HepG2 (cell line): ENCODE data around the gene HSPB6. TPM values are rescaled to one million over a fixed set of nuclear protein-coding genes. Genes with fewer than 3 reads are reported as not detected.

Experiments
- CEBPB ChIP-seq: IDR thresholded peaks from 2 replicates; pipeline ENCODE4 v1.6.1; 2011; ENCODE audit warnings: low read depth, low read length, improper control_type of control experiment, borderline replicate concordance
- CEBPG ChIP-seq: IDR thresholded peaks from 2 replicates; pipeline ENCODE4 v1.6.1; 2016
- ELF4 ChIP-seq: sonication (generic); formaldehyde crosslinking; IDR thresholded peaks from 2 replicates; pipeline ENCODE4 v1.5.0; 2020; ENCODE audit warnings: missing genetic modification reagents, mild to moderate bottlenecking, moderate library complexity, borderline replicate concordance
- FOSL2 ChIP-seq: sonication (generic); formaldehyde crosslinking; IDR thresholded peaks from 2 replicates; pipeline ENCODE4 v1.4.0; 2020; ENCODE audit warnings: missing genetic modification reagents
- GRHL1 ChIP-seq: sonication (generic); formaldehyde crosslinking; conservative IDR thresholded peaks from 2 replicates; pipeline ENCODE4 v1.8.0; 2022; ENCODE audit warnings: missing genetic modification reagents
- HOXA3 ChIP-seq: sonication (generic); formaldehyde crosslinking; IDR thresholded peaks from 2 replicates; pipeline ENCODE4 v1.5.0; 2020; ENCODE audit warnings: missing genetic modification reagents
- HOXA5 ChIP-seq: sonication (generic); formaldehyde crosslinking; IDR thresholded peaks from 2 replicates; pipeline ENCODE4 v1.4.0; 2020; ENCODE audit warnings: missing genetic modification reagents
- RARG ChIP-seq: sonication (generic); formaldehyde crosslinking; IDR thresholded peaks from 2 replicates; pipeline ENCODE4 v1.4.0; 2020; ENCODE audit warnings: low read depth, mild to moderate bottlenecking, missing genetic modification reagents
- SIX4 ChIP-seq: sonication (generic); formaldehyde crosslinking; IDR thresholded peaks from 2 replicates; pipeline ENCODE4 v1.4.0; 2020; ENCODE audit warnings: missing genetic modification reagents
- SOX5 ChIP-seq: IDR thresholded peaks from 2 replicates; pipeline ENCODE4 v1.6.1; 2016; ENCODE audit warnings: borderline replicate concordance
- SOX6 ChIP-seq, 2 experiments: fragments of 450-650 bp in 1 of 2; sonication (generic) in 1 of 2; formaldehyde crosslinking in 1 of 2; IDR thresholded peaks; 2 replicates each; pipeline versions ENCODE4 v1.4.0 to v1.6.1; 2017 to 2020; ENCODE audit warnings: antibody characterized with exemption in 1 of 2, mild to moderate bottlenecking in 1 of 2, missing genetic modification reagents in 1 of 2
- TCF7 ChIP-seq: sonication (generic); IDR thresholded peaks from 2 replicates; pipeline ENCODE4 v1.6.1; 2016; ENCODE audit warnings: antibody characterized with exemption, low read depth
- TGIF2 ChIP-seq: IDR thresholded peaks from 2 replicates; pipeline ENCODE4 v1.6.1; 2016; ENCODE audit warnings: control low read depth, missing compliant biosample characterization
- TMF1 ChIP-seq: sonication (generic); formaldehyde crosslinking; IDR thresholded peaks from 2 replicates; pipeline ENCODE4 v1.8.1; 2022; ENCODE audit warnings: low read depth, missing genetic modification reagents
- ZNF12 ChIP-seq: sonication (generic); formaldehyde crosslinking; IDR thresholded peaks from 2 replicates; pipeline ENCODE4 v1.5.0; 2020; ENCODE audit warnings: missing genetic modification reagents
- ZNF343 ChIP-seq: sonication (generic); formaldehyde crosslinking; IDR thresholded peaks from 2 replicates; pipeline ENCODE4 v1.4.0; 2020; ENCODE audit warnings: mild to moderate bottlenecking, missing genetic modification reagents
- polyA plus RNA-seq, 8 experiments: library from polyadenylated mRNA; depleted of rRNA in 3 of 8; stranded (reverse) in 7 of 8; unstranded in 1 of 8; fragments of >200 nt; fragmentation: Illumina TruSeq in 4 of 8; extraction: Trizol in 4 of 8; gene quantifications; 2 replicates each; pipeline versions ENCODE4 v1.2.1 to v1.2.3, GENCODE V29; 2011 to 2016; ENCODE audit warnings: low read depth in 4 of 8, missing spikeins in 1 of 8, mixed read lengths in 1 of 8; ENCODE audit not compliant: insufficient read depth in 1 of 8
- total RNA-seq, 5 experiments: library from RNA; depleted of rRNA; stranded (reverse); fragments of >200 nt; fragmentation: Illumina TruSeq; extraction: Trizol; gene quantifications; 2 replicates each; pipeline ENCODE4 v1.2.3, GENCODE V29; 2016; ENCODE audit warnings: low read depth in 1 of 5
- TF ChIP-seq, protein P1 (sequence below): sonication (generic); formaldehyde crosslinking; IDR thresholded peaks from 2 replicates; pipeline ENCODE4 v1.4.0; 2020; ENCODE audit warnings: missing genetic modification reagents, borderline replicate concordance
- TF ChIP-seq, protein P2 (sequence below): sonication (generic); formaldehyde crosslinking; IDR thresholded peaks from 2 replicates; pipeline ENCODE4 v1.5.0; 2020; ENCODE audit warnings: mild to moderate bottlenecking, missing genetic modification reagents, moderate library complexity

HSPB6 gene
- total and polyA plus RNA-seq, 2 of the 13 experiments (the other 11 are each of a cell fraction or from before 2014, with no cell fraction given): 0.18 TPM; not detected in 1

GRCh38 chr19:35714601-35715354 lies 42.1 kb downstream of the HSPB6 start (continued):
- TF ChIP-seq GRHL1 (CRISPR knock-in tag) (no peak), TGIF2 (no peak), SIX4 (no peak), RARG (CRISPR knock-in tag) (no peak), CEBPG (peak; percentile 55; the same call in 1 of the 2 replicates), SOX6 (IDR thresholded peaks at IDR 0.05) (no peak), SOX6 (CRISPR knock-in tag; IDR thresholded peaks at IDR 0.05) (no peak), ZNF12 (CRISPR knock-in tag) (no peak), HOXA3 (CRISPR knock-in tag) (no peak), ZNF343 (CRISPR knock-in tag) (no peak), CEBPB (peak; percentile 69; the same call in 1 of the 2 replicates), SOX5 (no peak), HOXA5 (no peak), FOSL2 (CRISPR knock-in tag) (no peak), TMF1 (CRISPR knock-in tag) (no peak), ELF4 (CRISPR knock-in tag) (no peak), TCF7 (no peak)
- TF ChIP-seq, protein P1, sequence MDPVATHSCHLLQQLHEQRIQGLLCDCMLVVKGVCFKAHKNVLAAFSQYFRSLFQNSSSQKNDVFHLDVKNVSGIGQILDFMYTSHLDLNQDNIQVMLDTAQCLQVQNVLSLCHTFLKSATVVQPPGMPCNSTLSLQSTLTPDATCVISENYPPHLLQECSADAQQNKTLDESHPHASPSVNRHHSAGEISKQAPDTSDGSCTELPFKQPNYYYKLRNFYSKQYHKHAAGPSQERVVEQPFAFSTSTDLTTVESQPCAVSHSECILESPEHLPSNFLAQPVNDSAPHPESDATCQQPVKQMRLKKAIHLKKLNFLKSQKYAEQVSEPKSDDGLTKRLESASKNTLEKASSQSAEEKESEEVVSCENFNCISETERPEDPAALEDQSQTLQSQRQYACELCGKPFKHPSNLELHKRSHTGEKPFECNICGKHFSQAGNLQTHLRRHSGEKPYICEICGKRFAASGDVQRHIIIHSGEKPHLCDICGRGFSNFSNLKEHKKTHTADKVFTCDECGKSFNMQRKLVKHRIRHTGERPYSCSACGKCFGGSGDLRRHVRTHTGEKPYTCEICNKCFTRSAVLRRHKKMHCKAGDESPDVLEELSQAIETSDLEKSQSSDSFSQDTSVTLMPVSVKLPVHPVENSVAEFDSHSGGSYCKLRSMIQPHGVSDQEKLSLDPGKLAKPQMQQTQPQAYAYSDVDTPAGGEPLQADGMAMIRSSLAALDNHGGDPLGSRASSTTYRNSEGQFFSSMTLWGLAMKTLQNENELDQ (CRISPR knock-in tag): no peak
- TF ChIP-seq, protein P2, sequence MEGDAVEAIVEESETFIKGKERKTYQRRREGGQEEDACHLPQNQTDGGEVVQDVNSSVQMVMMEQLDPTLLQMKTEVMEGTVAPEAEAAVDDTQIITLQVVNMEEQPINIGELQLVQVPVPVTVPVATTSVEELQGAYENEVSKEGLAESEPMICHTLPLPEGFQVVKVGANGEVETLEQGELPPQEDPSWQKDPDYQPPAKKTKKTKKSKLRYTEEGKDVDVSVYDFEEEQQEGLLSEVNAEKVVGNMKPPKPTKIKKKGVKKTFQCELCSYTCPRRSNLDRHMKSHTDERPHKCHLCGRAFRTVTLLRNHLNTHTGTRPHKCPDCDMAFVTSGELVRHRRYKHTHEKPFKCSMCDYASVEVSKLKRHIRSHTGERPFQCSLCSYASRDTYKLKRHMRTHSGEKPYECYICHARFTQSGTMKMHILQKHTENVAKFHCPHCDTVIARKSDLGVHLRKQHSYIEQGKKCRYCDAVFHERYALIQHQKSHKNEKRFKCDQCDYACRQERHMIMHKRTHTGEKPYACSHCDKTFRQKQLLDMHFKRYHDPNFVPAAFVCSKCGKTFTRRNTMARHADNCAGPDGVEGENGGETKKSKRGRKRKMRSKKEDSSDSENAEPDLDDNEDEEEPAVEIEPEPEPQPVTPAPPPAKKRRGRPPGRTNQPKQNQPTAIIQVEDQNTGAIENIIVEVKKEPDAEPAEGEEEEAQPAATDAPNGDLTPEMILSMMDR (CRISPR knock-in tag): peak; percentile 38; the same call in 1 of the 2 replicates
